ENCODE measurements around the gene RABGAP1L. TPM values are rescaled to one million over a fixed set of nuclear protein-coding genes. Genes with fewer than 3 reads are reported as not detected.

Gene RABGAP1L
- total RNA-seq, 1 experiment from 2014 or later = 29.3 TPM

GRCh38 chr1:174169342-174169741, 10.0 kb downstream of the RABGAP1L start:
- intact Hi-C loops (cut with micrococcal nuclease) = no loop called here
- BruUV-seq (replicated peaks) = no TSS peak
- CTCF ChIA-PET = no interaction called here

More at GRCh38 chr1:174169342-174169741, 10.0 kb downstream of the RABGAP1L start:
- no peaks in the 10 kb centered on the region for H3K9me3 ChIP-seq (ENCODE audit: control insufficient read depth in 1 of 2, insufficient read depth in 1 of 2, low read depth in 1 of 2, low read length in 2 of 2)
- no peaks in the 10 kb centered on the region for H3K4me1 ChIP-seq (ENCODE audit: control insufficient read depth in 1 of 2, insufficient read depth in 2 of 2, low read length in 2 of 2)
- H2AFZ ChIP-seq (ENCODE audit: low read depth, low read length, poor library complexity, severe bottlenecking) = no peak overlapping the region
- H3K36me3 ChIP-seq (ENCODE audit: control insufficient read depth in 1 of 2, insufficient read depth in 2 of 2, low read length in 2 of 2) = no peaks in the 10 kb centered on the region
- H4K20me1 ChIP-seq (ENCODE audit: insufficient read depth) = no peaks in the 10 kb centered on the region
- no peak overlapping the region for H3K4me3 ChIP-seq (replicated peaks in 1 of 2; ENCODE audit: low read depth in 1 of 2, low read length in 2 of 2)
- DNase-seq (ENCODE audit: low read depth, low spot score) (no peak), ATAC-seq (no peak)
- RAD21 ChIA-PET (ENCODE audit: low non-redundant PET in 1 of 2, low total read pairs in 2 of 2, uncharacterized antibody in 2 of 2, unreplicated experiment in 2 of 2) = no interaction called here
- no peaks in the 10 kb centered on the region for H3K27me3 ChIP-seq (ENCODE audit: insufficient read depth, low read length)
- H3K79me2 ChIP-seq (ENCODE audit: insufficient read depth, low read length) = peaks cover 56% of the 10 kb centered on the region
- no peak overlapping the region for H3K9ac ChIP-seq (ENCODE audit: low read length)
- POLR2A ChIA-PET = no interaction called here
- no peak overlapping the region for H3K27ac ChIP-seq (ENCODE audit: low read depth, low read length)
- no peak for TF ChIP-seq JUND (IDR thresholded peaks at IDR 0.05)
- no peak for TF ChIP-seq ZFX (IDR thresholded peaks at IDR 0.05)
- TF ChIP-seq CBX3 (IDR thresholded peaks at IDR 0.05; ENCODE audit: low read depth) = no peak
- TF ChIP-seq SRF (IDR thresholded peaks at IDR 0.05; ENCODE audit: low read depth) = no peak
- TF ChIP-seq CTCF (IDR thresholded peaks at IDR 0.05 in 2 of 3, conservative IDR thresholded peaks at IDR 0.05 in 1 of 3; ENCODE audit: borderline replicate concordance in 1 of 3, insufficient read depth in 1 of 3, low read depth in 2 of 3, low read length in 2 of 3) = no peak
- no peak for TF ChIP-seq CEBPB (IDR thresholded peaks at IDR 0.05; ENCODE audit: low read depth)
- no peak for TF ChIP-seq SIN3A (IDR thresholded peaks at IDR 0.05; ENCODE audit: low read depth)
- TF ChIP-seq FOSL1 (IDR thresholded peaks at IDR 0.05; ENCODE audit: low read depth) = no peak
- TF ChIP-seq POLR2A (IDR thresholded peaks at IDR 0.05; ENCODE audit: borderline replicate concordance, extremely low read depth, insufficient read depth, insufficient read length) = no peak
- TF ChIP-seq MAX (IDR thresholded peaks at IDR 0.05) = no peak
- TF ChIP-seq POLR2AphosphoS5 (IDR thresholded peaks at IDR 0.05; ENCODE audit: low read depth, low read length) = no peak
- no peak for TF ChIP-seq ATF3 (IDR thresholded peaks at IDR 0.05)
- TF ChIP-seq ELF1 (IDR thresholded peaks at IDR 0.05; ENCODE audit: borderline replicate concordance, low read depth) = no peak
- H3K4me2 ChIP-seq (ENCODE audit: low read length) = no peak overlapping the region
- H3K9me2 ChIP-seq (ENCODE audit: insufficient read depth) = no peaks in the 10 kb centered on the region

Data from HCT116 (cell line).